Immature natural killer cell (primary cell): ENCODE data around the gene ZNF319. TPM values are rescaled to one million over a fixed set of nuclear protein-coding genes. Genes with fewer than 3 reads are reported as not detected.

Source experiments
- DNase-seq, 3 donors: peaks; one replicate each; pipeline ENCODE4 v3.0.0; 2022; ENCODE audit warnings: mixed read lengths in 1 of 3
- H3K27ac Mint-ChIP-seq, 6 donors: one replicate each; pipeline ENCODE4 v1.8.0; 2020; ENCODE audit warnings: mixed read lengths in 6 of 6, mild to moderate bottlenecking in 5 of 6, inconsistent platforms in 4 of 6, moderate library complexity in 3 of 6
- H3K27me3 Mint-ChIP-seq, 3 donors: one replicate each; pipeline ENCODE4 v1.8.0; 2020 to 2021; ENCODE audit warnings: low read depth in 3 of 3, mild to moderate bottlenecking in 3 of 3, mixed read lengths in 3 of 3, moderate library complexity in 3 of 3, inconsistent platforms in 1 of 3
- H3K36me3 Mint-ChIP-seq, 3 donors: one replicate each; pipeline ENCODE4 v1.8.0; 2020; ENCODE audit warnings: mixed read lengths in 3 of 3, inconsistent platforms in 2 of 3, mild to moderate bottlenecking in 2 of 3
- H3K4me1 Mint-ChIP-seq, 2 donors: one replicate each; pipeline ENCODE4 v1.8.0; 2020; ENCODE audit warnings: inconsistent platforms in 2 of 2, mild to moderate bottlenecking in 2 of 2, mixed read lengths in 2 of 2, moderate library complexity in 1 of 2
- H3K4me3 Mint-ChIP-seq, 5 donors: one replicate each; pipeline ENCODE4 v1.8.0; 2020; ENCODE audit warnings: mild to moderate bottlenecking in 5 of 5, mixed read lengths in 5 of 5, inconsistent platforms in 3 of 5, moderate library complexity in 3 of 5
- H3K9me3 Mint-ChIP-seq, 6 donors: one replicate each; pipeline ENCODE4 v1.8.0; 2020; ENCODE audit warnings: mild to moderate bottlenecking in 6 of 6, mixed read lengths in 6 of 6, inconsistent platforms in 4 of 6, moderate library complexity in 3 of 6
- polyA plus RNA-seq, 3 donors: library from polyadenylated mRNA; unstranded; fragments of 300-500 nt; fragmentation: Illumina TruSeq; gene quantifications; one replicate each; pipeline ENCODE4 v1.2.3, GENCODE V29; 2021

Gene ZNF319
- 10 to 100 TPM in 2 of 3 donors, 1 to 10 TPM in 1; 6.8 to 31.2 (median 10.3) TPM for polyA plus RNA-seq

GRCh38 chr16:57999971-58000705 lies at the start of gene ZNF319:
Gene ZNF319, minus strand, starts transcription at chr16:58000672. Its CDS starts 2,407 bp downstream, at chr16:57998265.
- peak in 1 of 3 donors; percentile 24 for DNase-seq
- Mint-ChIP-seq H3K27ac (peak within 1 kb of the TSS; percentile 88 to 94 (median 91)), H3K36me3 (peaks cover 7 to 21% (median 12%) of the 10 kb centered on the region in 3 donors), H3K27me3 (peaks cover 1 to 19% (median 6%) of the 10 kb centered on the region in 3 donors), H3K4me3 (peak within 1 kb of the TSS; percentile 89 to 94 (median 93)), H3K4me1 (peaks cover 77 to 78% of the 10 kb centered on the region in 2 donors), H3K9me3 (no peaks in the 10 kb centered on the region)

GRCh38 chr16:58049232-58050185 lies 49.0 kb upstream of the ZNF319 start:
- Mint-ChIP-seq H3K27ac (no peak overlapping the region), H3K4me1 (no peaks in the 10 kb centered on the region), H3K36me3 (no peaks in the 10 kb centered on the region), H3K4me3 (no peak overlapping the region), H3K9me3 (no peaks in the 10 kb centered on the region), H3K27me3 (peaks cover 0 to 6% (median 0%) of the 10 kb centered on the region in 3 donors)
- DNase-seq, result no peak

GRCh38 chr16:58048494-58049231 lies 48.2 kb upstream of the ZNF319 start:
- Mint-ChIP-seq H3K4me3 (no peak overlapping the region), H3K27me3 (peaks cover 0 to 6% (median 0%) of the 10 kb centered on the region in 3 donors)
- no peak for DNase-seq

GRCh38 chr16:58047557-58048348 lies 47.3 kb upstream of the ZNF319 start:
- Mint-ChIP-seq H3K36me3 (no peaks in the 10 kb centered on the region), H3K4me1 (no peaks in the 10 kb centered on the region), H3K9me3 (no peaks in the 10 kb centered on the region), H3K27me3 (peaks cover 0 to 6% (median 0%) of the 10 kb centered on the region in 3 donors), H3K4me3 (no peak overlapping the region), H3K27ac (no peak overlapping the region)
- no peak for DNase-seq

More at GRCh38 chr16:58048494-58049231, 48.2 kb upstream of the ZNF319 start:
- no peaks in the 10 kb centered on the region for H3K36me3 Mint-ChIP-seq
- H3K9me3 Mint-ChIP-seq, result no peaks in the 10 kb centered on the region
- no peak overlapping the region for H3K27ac Mint-ChIP-seq
- H3K4me1 Mint-ChIP-seq, result no peaks in the 10 kb centered on the region

GRCh38 chr16:58046936-58047335 lies 46.5 kb upstream of the ZNF319 start:
- Mint-ChIP-seq H3K36me3 (no peaks in the 10 kb centered on the region), H3K27me3 (peaks cover 0 to 6% (median 0%) of the 10 kb centered on the region in 3 donors), H3K27ac (no peak overlapping the region), H3K9me3 (no peaks in the 10 kb centered on the region), H3K4me3 (no peak overlapping the region), H3K4me1 (no peaks in the 10 kb centered on the region)
- no peak for DNase-seq

GRCh38 chr16:58046054-58046881 lies 45.8 kb upstream of the ZNF319 start:
- H3K36me3 Mint-ChIP-seq, result no peaks in the 10 kb centered on the region
- H3K27ac Mint-ChIP-seq, result no peak overlapping the region
- no peak overlapping the region for H3K4me3 Mint-ChIP-seq
- DNase-seq, result no peak
- H3K4me1 Mint-ChIP-seq, result no peaks in the 10 kb centered on the region
- H3K9me3 Mint-ChIP-seq, result no peaks in the 10 kb centered on the region
- peaks cover 0 to 6% (median 0%) of the 10 kb centered on the region in 3 donors for H3K27me3 Mint-ChIP-seq

GRCh38 chr16:58045096-58045495 lies 44.6 kb upstream of the ZNF319 start:
- H3K36me3 Mint-ChIP-seq, result no peaks in the 10 kb centered on the region
- no peak overlapping the region for H3K27ac Mint-ChIP-seq
- H3K4me3 Mint-ChIP-seq, result no peak overlapping the region
- H3K27me3 Mint-ChIP-seq, result peaks cover 0 to 4% (median 0%) of the 10 kb centered on the region in 3 donors
- DNase-seq, result no peak
- H3K9me3 Mint-ChIP-seq, result no peaks in the 10 kb centered on the region
- H3K4me1 Mint-ChIP-seq, result no peaks in the 10 kb centered on the region

GRCh38 chr16:58044266-58045019 lies 44.0 kb upstream of the ZNF319 start:
- Mint-ChIP-seq H3K9me3 (no peaks in the 10 kb centered on the region), H3K4me1 (no peaks in the 10 kb centered on the region), H3K27ac (no peak overlapping the region), H3K27me3 (peaks cover 0 to 2% (median 0%) of the 10 kb centered on the region in 3 donors), H3K4me3 (no peak overlapping the region), H3K36me3 (no peaks in the 10 kb centered on the region)
- DNase-seq, result no peak

GRCh38 chr16:58043571-58044155 lies 43.2 kb upstream of the ZNF319 start:
- Mint-ChIP-seq H3K9me3 (no peaks in the 10 kb centered on the region), H3K27me3 (no peaks in the 10 kb centered on the region), H3K4me3 (no peak overlapping the region), H3K27ac (no peak overlapping the region), H3K4me1 (no peaks in the 10 kb centered on the region), H3K36me3 (no peaks in the 10 kb centered on the region)
- DNase-seq, result no peak

GRCh38 chr16:58042886-58043515 lies 42.5 kb upstream of the ZNF319 start:
- Mint-ChIP-seq H3K36me3 (no peaks in the 10 kb centered on the region), H3K27ac (no peak overlapping the region), H3K4me1 (no peaks in the 10 kb centered on the region), H3K27me3 (no peaks in the 10 kb centered on the region), H3K9me3 (no peaks in the 10 kb centered on the region), H3K4me3 (no peak overlapping the region)
- DNase-seq, result no peak
